Iris pigment epithelial cell (primary cell): ENCODE data around the gene CLSTN1.

Source experiments
- DNase-seq: peaks from one replicate; pipeline ENCODE4 v3.0.0-alpha.2; 2011; ENCODE audit warnings: low read depth

The CLSTN1 gene

DNA sequence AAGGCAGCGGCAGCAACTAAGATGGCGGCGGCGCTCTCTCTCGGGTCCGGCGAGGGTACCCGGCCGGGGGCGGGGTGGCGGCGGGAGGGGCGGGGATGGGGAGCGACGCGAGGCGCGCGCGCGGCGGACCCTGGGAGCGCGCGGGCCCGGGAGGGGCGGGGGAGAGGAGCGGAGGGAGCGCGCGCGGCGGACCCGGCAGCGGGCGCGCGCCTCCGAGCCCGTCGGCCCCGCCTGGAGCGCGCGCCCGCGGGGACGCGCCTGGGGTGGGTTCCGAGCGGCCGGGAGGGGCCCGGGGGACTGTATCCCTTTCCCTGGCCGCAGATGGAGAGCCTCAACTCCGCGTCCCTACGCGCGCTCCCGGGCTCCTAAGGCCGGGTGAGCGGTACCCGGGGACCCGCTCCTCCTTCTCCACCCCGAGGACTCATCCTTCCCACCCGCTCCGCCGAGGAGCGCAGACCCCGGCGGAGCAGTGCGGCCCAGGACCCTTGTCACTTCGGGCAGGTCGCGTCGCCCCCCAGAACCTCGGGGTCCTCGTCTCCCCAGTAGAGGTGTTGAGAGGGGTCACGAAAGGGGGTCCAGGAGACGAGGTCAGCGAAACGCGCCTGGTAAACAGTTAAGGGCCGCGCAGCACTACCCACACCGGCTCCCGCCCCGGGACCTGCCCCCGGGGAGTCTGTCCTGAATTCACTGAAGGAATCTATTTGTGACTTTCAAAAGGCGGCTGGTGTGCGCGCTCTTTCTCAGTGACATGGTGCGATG lies at the start of gene CLSTN1:
Gene CLSTN1 (minus strand): TSS at position 23 of the 759 bp plus-strand sequence. CDS start 232 bp downstream, outside the sequence.
- peak; percentile 87 for DNase-seq

DNA sequence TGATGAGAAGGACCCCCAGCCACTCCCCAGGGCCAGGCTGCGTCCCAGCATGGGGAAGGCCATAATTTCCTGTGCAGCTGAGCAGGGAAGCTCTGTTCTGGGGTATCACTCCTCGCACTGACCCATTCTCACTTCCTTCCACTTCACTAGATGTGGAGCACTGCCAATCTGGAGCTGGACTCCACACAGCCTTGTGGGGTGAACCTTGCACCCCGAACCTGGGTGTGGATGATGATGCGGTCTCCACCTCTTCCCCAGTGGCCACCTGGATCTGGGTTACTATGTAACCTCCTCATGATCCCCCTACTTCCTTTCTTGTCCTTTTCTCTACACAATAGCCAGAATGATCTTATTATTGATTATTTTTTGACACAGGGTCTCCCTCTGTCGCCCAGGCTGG lies 49.6 kb upstream of the CLSTN1 start:
- DNase-seq: no peak

DNA sequence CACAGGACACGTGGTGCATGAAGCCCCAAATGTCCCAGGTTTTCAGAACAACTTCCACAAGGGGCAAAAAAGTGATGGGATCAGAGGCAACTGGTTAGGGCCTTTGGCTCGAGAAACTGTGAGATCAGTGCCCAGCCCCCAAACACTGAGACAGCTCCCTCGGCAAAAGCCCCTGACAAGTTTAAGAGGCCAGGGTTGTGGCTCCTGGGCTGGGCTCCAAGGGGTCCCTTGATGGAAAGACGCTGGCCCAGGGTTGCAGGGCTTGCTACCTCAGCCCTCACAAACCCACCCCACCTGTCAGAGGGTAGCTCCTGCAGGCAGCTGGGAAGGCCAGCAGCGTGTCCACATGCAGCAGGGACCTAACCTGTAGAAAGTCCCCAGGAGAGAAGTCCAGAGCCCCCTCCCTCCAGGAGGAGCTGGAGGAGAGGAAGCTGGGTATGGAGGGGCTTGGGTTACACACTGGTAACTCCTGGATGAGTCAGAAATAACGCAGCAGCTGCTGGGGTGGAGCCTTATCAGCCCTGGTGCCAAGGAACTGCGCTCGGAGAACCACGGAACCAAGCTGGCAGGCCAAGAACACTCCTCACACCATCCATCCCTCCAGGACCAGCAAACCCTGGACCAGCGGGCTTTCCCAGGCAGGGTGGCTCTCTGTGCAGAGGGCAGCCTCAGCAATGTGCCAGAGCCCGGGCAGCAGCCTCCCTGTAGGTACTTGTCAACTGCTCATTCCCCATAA lies 48.8 kb upstream of the CLSTN1 start:
- peak; percentile 49 for DNase-seq

DNA sequence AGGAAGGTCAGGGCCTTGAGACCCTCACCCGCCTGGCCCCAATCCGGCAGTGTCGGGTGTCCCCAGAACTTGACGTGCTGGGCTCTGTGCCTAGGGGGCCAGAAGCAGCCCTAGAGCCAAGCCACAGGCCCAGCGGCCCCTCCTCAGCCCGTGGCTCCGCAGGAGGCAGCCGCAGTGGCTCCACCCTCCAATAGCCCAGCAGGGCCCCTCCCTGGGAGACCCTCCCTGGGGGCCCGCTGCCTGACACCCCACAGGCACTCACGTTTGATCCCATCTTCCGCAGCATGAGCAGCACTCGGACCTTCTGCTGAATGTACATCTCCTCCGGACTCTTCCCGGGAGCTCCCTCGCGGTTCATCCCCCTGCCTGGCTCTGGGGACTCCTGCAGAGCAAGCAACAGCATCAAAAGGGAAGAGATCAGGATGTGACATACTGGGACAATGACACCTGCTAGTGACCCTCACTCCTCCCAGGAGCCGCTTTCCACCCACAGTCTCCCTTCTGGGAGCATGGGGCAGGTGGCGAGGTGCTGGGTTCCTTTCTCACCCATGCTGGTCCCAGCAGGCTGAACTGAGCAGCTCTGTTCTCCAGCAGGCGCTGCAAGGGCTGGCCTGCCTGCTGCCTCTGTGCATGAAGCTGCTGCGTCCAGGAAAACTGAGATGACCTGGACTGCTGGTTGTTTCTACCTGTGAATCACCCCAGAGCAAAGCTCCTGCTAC lies 48.1 kb upstream of the CLSTN1 start:
- no peak for DNase-seq

DNA sequence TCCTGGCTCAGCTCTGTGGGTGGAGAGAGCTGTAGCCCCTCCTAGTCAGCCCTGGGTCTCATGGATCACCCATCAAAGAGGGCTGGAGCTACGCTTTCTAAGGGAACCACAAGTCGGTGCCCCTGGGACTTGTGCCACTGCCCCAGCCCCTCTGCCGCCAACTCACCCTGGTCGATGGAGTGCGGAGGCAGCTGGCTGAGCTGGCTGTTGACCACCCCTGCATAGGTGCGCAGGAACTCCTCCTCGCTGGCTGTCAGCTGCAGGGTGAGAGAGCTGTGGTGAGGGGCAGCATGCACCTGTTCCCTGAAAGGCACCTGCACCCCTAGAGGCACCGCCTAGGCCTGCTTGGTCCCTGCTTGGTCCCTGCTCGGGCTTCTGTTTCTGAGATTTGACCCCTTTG lies 47.3 kb upstream of the CLSTN1 start:
- DNase-seq: no peak

DNA sequence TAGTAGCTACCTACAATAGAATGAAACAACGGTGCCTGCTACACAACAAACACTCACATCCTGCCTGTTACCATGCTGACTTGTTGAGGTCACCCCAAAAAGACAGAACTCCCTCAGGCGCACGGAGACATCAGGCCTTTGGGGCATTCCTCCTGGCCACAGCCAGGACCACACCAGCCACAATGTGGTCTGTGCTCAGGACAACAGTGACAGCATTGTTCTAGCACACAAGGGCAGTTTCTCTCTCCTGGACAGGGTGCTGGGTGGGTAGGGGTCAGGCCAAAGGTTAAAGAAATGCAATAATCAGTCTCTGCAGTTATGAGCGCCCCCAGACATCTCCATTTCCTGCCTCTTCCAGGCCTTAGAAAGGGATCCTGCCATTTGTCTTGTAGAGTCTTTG lies 46.8 kb upstream of the CLSTN1 start:
- DNase-seq: no peak

DNA sequence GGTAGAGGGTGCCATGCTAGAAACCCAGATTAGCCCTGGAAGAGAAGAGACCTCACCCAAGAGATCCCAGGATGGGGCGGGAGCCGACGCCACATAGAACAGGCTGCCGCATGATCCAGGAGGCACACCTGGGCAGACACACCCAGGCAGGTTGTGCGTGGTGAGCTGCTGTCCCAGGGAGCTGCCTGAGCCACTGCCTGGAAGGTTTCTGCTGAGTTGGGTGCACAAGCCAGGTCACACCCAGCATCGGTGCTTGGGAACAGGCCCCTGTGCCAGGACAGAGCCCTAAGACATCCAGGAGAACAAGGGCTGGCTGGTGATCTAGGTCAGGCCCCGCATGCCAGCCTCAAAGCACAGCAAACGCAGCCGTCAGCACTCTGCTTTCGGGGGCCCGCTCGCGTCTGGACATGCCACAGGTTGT lies 46.1 kb upstream of the CLSTN1 start:
- DNase-seq: no peak

DNA sequence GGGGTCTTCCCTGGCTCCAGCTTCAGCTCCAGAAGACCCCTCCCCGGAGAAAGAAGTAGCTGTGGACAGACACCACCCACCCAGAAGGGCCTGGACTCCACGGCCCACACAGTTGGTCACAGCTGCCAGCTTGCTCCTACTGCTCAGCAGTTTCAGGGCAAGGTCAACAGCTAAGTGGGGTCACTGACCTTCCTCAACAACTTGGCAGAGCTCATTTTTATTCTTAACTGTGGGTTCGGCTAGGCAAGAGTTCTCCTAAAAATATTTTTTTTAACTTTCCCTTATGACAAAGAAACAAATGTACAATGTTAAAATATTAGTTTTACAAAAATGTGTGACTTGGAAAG lies 44.5 kb upstream of the CLSTN1 start:
- no peak for DNase-seq

DNA sequence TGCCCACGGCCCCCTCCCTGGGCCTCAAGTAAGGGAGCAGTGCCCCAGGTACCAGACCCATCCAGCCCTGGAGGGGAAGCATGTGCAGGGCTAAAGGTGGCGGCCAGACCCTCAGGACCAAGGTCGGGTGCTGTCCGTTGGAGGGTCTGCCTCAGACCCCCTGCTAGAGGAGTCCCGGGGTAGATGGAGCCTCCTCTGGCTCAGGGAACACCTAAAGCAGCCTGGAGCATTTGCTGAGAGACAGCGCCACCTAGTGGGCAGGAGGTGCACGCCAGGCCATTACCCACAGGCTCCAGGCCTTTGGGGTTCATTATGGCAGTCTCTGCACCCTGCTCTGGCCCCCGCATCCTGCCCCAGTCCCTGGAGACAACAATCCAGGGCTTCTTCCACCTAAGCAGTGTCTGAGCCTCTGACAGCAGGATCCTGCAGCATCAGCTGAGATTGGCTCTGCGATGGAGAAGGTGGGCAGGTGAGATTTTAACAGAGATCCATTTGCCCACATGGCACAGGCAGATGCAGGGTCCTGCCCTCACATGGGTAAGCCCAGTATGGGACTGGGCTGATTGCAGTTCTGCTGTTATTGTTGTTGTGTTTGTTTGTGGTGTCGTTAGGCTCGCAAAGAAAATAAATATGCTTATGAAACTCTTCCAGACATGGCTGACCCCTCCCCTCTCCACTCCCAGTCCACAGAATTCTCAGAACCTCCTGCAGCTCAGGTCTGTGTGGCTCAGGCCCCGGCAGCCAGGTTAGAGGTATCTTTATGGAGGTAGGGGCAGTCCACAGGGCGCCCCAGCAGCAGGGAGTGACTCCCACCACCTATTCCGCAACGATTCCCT lies 43.9 kb upstream of the CLSTN1 start:
- DNase-seq: peak; percentile 50

DNA sequence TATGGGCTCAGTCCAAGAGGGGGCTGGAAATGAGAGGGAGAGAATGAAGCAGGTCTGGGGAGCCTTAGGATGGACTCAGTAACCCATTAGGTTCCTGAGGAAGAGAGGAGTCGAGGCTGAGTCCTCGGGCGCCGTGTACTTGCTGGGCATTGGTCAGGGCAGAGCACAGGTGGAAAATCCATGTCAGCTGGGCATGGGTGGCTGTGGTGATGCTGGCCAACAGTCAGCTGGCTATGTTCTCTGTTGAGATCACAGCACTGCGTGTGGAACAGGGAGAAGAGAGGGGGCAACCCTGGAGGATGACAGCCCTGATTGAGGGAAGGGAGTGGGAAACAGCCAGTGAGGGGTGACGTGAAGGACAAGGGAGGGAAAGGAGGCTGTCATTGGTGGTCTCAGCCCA lies 43.1 kb upstream of the CLSTN1 start:
- no peak for DNase-seq

DNA sequence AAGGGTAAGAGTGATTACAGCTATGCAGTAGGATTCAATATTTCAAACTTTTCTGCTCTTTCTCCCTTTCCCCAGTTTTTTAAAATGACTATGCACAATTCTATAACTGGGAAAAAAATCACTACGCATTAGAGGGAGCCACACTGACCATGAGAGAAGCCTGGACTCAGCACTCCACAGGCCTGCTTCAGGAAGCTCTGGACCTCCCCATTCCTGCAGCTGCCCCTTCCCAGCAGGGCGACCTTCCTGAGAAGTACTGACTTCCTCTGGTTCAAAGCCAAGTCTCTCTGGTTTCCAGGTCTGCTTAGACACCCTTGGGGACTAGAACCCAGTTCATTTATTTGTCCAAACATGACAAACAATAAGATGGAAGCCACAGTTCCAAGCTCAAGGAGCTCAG lies 42.0 kb upstream of the CLSTN1 start:
- no peak for DNase-seq

DNA sequence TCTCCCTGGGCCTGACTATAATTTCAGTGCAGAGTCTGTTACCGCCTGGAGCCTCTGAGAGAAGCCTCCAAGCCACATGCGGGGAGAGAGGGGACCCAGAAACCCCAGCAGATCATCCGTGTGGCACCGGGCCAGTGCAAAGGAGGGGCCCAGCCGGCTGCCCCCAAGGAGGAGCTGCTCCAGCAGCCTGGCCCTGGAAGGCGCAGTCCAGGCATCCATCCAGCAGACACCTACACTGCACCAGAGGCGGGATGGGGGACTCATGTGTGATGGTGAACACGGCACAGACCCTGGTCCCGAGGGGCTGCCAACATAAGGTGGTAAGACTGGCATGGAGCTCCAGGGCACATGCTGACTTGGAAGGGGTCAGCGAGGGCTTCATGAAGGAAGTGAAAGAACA lies 39.6 kb upstream of the CLSTN1 start:
- no peak for DNase-seq

DNA sequence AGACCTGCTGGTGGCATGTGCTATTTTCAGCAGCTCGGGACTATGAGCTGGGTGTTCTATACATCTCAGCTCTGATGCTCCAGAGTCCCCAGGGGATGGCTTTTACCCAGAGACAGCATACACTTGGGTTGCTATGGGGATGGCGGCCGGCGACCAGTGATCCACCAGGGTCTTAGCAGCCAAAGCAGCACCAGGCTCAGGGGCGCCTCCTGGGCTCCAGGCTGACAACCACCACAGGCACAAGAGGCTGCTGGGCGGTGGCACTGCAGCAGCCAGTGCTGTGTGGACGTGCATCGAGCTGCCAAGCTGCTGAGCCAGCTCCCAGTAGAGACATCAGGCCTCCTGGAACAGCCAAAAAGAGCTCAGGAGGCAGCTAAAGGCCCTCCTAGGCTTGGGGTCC lies 37.6 kb upstream of the CLSTN1 start:
- no peak for DNase-seq

DNA sequence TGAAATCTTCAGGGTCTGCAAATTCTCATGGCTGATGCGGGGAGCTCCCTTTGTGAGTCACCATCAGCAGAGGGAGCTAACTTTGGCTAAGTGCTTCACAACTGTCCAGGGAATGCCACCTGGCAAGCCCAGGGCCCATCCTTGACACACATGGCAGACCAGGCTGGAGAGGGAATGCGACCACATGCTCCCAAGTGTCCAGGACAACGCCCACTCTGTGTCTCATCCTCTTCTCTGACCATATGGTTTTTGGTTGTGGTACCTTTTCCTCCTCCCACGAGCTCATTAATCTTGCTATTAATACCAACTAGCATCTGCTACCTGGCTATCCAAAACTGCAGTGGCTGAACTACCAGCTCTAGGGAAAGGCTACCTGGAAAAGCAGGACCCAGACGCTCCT lies 37.1 kb upstream of the CLSTN1 start:
- DNase-seq: no peak

DNA sequence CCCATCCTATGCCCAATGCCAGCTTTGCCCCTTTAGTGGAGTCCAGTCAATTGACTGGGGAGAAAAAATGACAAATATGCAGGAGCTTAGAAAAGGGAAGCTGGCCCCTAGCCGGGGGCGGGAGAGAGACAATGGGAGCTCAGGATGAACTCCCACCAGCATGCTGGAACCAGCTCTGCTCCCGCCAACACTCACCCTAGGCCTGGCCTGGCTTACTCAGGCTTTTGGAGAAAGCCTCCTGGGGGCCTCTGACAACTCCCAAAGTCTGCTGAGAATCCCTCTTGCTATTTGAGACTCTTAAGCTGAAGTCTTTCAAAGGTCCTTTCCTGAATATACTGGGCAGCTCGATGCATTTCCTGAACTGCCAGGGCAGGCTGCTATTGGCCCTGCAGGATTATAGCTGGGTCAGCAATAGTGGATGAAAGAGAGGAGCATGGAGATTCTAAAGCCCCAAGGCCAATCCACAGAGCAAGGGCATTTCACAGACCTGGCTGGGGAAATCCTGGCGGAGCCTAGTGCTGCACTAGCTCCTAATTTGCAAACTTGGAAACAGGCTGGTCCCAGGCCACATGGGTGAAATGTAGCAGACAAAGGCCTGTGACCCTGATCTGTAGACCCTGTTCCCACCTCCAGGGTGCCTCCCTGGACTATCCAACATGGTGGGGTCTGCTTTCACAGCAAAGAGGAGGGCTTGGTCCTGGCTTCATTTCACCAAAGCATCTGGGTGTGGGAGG lies 35.7 kb upstream of the CLSTN1 start:
- DNase-seq: no peak

DNA sequence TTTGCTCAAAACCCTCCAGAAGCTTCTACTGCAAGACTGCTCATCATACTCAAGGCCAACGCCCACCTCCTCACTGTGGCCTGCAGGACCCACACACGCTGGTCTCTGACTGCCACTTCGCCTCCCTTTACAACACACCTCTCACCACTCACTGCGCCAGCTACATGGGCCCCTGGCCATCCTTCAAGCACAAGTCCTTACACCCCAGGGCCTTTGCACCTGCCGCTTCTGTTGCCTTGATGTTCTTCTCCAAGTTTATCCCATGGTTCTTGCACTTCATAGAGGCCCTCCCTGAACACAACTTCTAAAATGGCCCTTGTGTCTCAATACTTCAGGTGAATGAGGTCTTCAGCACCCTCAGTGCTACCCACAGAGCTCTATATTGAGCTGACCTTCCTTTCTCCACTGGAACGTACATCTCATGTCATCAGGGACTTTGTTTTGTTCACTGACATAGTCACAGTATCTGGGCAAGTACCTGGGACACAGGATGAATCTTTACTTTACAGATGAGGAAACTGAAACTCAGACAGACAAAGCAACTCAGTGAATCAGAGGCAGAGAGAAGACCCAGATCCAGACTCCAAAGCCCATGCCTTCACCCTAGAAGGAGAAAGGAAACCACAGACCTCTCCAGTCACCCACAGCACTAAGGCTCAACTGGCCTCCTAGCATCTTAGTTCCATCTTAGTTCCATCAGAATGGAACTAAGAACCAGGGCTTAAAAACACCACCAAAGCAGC lies 34.7 kb upstream of the CLSTN1 start:
- no peak for DNase-seq

DNA sequence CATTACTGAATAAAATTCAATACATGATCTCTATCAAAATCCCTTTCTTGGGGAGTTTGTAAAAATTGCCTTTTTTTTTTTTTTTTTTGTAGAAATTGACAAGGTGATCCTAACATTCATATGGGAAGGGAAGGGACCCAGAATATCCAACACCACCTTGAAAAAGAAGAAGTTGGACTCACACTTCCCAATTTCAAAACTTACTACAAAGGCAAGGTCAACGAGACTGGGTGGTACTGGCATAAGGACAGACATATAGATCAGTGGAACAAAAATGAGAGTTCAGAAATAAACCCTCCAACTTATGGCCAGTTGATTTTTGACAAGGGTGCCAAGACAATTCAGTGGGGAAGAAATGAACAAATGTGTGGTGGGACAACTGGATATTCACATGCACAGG lies 31.4 kb upstream of the CLSTN1 start:
- DNase-seq: no peak

DNA sequence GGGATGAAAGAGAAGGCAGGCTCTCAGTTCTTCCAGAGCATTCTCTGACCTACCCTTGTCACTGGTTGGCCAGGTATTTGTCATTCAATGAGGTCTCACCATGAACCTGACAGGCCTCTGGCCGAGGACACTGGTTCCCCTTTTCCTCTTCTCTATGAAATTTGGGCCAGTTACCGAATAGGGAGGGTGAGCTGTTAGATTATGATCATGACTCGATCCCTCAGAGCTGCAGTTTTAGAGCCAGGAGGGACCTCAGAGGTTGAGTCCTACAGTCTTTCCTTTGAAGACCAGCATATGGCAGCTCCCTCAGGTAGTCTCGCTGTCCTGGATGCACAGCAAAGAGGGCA lies 29.5 kb upstream of the CLSTN1 start:
- no peak for DNase-seq

DNA sequence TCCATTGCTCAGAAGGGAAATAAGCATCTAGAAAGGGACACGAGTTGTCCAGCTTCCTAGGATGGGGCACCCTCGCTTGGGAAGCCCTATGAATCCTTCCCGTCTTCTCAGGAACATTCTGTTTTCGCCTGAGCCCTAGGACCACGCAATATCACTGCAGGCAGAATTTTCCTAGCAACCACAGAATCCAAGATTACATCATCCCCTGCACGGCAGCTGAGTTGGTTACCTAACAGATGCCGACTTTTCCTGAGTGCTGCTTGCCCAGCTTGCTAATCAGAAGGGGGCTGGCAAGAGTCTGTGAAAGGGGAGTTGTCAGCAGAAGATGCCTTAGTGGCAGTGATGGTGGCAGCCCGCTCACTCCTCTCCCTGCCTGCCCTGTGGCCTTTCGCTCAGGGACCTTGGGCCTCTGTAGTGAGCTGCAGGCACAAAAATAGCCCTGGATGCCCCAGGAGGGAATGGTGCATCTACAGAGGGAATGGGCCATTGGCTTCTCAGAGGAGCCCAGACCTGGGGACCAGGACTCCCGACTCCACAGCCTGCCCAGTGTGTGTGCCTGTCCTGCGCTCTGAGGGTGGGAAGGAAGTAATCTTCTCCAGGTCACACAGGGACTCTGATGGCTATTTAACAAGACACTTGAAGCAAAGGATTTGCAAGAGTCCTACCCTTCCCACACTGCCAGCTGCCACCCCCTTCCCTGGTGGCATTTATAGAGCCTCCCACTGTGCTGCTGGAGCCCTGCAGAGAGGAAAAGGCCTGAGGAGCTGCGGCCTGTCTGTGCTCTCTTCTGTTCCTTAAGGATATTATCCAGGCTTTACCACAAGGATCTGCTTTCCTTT lies 28.9 kb upstream of the CLSTN1 start:
- peak; percentile 78 for DNase-seq

DNA sequence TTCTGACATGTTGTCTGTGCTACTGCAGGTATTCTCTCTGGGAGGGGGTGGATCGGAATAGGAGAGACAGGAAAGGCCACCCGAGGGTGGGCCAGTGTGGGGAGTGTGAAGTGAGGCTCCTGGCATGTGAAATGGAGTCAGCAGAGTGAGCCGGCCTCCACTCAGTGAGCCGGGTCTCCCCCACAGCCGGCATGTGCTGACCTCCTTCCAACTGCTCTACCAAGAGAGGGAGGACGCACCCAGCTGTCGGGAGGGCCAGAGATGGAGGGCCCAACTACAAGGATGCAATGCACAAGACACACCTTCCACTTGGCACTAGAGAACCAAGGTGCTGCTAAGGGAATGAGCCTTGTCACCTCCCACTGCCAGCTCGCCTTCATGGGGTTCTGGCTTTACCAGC lies 28.2 kb upstream of the CLSTN1 start:
- no peak for DNase-seq
